Measurements from ENCODE around the gene SND1.

DNA sequence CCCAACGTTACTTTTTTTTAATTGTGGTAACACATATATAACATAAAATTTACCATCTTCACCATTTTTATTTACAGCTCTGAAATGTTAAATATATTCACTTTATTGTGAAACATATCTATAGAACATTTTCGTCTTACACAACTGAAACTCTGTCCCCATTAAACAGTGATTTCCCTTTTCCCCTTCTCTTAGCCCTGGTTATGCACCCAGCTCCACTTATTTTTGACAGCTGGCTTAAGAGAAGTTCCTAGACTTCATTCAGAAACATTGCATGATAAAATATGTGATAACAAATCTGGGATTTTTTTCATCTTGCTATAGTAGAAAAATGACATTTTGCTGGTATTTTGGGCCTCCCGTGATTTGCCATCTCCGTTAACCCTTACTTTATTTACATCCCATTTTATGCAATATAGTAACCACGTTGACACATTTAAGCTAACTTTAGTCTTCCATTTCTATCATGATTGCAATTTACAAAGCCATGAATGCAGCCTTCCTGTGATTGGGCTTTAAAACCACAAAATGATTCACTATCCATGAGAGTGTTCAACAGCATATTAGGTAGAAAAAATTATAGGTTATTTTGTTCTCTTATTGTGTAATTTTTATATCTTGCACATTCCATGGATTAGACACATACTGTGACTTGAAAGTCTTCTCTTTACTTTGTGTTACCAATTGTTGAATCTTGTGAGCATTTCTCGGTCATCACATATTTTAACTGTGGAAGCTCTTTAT is 139.6 kb downstream of the SND1 start:
- TF ChIP-seq, protein P1, sequence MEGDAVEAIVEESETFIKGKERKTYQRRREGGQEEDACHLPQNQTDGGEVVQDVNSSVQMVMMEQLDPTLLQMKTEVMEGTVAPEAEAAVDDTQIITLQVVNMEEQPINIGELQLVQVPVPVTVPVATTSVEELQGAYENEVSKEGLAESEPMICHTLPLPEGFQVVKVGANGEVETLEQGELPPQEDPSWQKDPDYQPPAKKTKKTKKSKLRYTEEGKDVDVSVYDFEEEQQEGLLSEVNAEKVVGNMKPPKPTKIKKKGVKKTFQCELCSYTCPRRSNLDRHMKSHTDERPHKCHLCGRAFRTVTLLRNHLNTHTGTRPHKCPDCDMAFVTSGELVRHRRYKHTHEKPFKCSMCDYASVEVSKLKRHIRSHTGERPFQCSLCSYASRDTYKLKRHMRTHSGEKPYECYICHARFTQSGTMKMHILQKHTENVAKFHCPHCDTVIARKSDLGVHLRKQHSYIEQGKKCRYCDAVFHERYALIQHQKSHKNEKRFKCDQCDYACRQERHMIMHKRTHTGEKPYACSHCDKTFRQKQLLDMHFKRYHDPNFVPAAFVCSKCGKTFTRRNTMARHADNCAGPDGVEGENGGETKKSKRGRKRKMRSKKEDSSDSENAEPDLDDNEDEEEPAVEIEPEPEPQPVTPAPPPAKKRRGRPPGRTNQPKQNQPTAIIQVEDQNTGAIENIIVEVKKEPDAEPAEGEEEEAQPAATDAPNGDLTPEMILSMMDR (conservative IDR thresholded peaks at IDR 0.05 in 1 of 2, IDR thresholded peaks at IDR 0.05 in 1 of 2; ENCODE audit: low read depth in 1 of 2, low read length in 2 of 2) = no peak
- no peak for TF ChIP-seq EZH2 (IDR thresholded peaks at IDR 0.05; ENCODE audit: low read length, missing control alignments)
